ENCODE measurements around the gene FGGY.
"Not testable (repeated sequence)": the region's sequence is repeated elsewhere in the genome, so short reads cannot be mapped to it uniquely, and the experiment has no call there.

Gene FGGY

DNA sequence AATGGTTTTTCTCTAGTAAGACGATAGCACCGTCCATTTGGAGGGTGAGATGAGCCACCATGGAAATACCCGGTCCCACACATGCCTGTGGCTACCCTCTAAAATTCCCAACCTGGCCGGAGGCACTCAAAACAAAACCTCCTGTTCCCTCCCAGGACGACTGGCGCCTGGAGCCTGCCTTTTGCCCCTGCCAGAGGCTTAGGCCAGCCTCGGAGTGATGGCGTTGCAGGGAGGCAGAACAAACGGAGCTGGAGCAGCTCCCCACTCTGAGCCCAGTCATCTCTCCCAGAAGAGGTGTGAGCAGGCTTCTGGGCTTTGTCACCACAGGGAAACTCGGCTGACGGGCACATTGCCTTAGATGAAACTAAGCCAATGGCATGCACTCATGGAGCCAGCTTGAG is 304.1 kb downstream of the FGGY start:
- H3K4me3 ChIP-seq (ENCODE audit: low read length), result no peak overlapping the region
- DNase-seq (ENCODE audit: low read depth), result no peak
- TF ChIP-seq, protein P1, sequence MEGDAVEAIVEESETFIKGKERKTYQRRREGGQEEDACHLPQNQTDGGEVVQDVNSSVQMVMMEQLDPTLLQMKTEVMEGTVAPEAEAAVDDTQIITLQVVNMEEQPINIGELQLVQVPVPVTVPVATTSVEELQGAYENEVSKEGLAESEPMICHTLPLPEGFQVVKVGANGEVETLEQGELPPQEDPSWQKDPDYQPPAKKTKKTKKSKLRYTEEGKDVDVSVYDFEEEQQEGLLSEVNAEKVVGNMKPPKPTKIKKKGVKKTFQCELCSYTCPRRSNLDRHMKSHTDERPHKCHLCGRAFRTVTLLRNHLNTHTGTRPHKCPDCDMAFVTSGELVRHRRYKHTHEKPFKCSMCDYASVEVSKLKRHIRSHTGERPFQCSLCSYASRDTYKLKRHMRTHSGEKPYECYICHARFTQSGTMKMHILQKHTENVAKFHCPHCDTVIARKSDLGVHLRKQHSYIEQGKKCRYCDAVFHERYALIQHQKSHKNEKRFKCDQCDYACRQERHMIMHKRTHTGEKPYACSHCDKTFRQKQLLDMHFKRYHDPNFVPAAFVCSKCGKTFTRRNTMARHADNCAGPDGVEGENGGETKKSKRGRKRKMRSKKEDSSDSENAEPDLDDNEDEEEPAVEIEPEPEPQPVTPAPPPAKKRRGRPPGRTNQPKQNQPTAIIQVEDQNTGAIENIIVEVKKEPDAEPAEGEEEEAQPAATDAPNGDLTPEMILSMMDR (conservative IDR thresholded peaks at IDR 0.05; ENCODE audit: low read depth, low read length), result no peak

- TF ChIP-seq, protein P1 (conservative IDR thresholded peaks at IDR 0.05; ENCODE audit: low read depth, low read length), result no peak
- DNase-seq (ENCODE audit: low read depth), result no peak
- H3K4me3 ChIP-seq (ENCODE audit: low read length), result no peak overlapping the region
Measured at GRCh38 chr1:59601811-59602210, 304.9 kb downstream of the FGGY start.

GRCh38 chr1:59604191-59604590 is 307.3 kb downstream of the FGGY start:
- DNase-seq (ENCODE audit: low read depth), result peak; percentile 16
- no peak overlapping the region for H3K4me3 ChIP-seq (ENCODE audit: low read length)
- TF ChIP-seq, protein P1 (conservative IDR thresholded peaks at IDR 0.05; ENCODE audit: low read depth, low read length), result no peak

DNA sequence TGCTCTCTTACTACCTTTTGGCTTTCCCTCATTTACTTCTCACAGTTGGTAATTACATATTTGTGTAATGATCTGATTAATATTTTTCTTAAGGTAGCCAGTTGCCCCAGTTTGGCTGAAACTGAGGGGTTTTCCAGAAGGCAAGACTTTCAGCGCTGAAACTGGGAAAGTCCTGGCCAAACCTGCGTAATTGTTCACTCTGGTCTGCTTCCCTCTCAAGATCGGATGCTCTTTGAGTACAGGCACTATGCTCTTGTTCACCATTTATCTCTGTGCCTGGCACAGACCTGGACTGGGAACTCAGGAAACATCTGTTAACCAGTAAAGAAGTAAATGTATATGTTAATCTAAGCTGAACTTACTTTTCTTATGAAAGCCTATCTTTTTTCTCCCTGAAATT is 308.3 kb downstream of the FGGY start:
- TF ChIP-seq, protein P1 (conservative IDR thresholded peaks at IDR 0.05; ENCODE audit: low read depth, low read length), result no peak
- H3K4me3 ChIP-seq (ENCODE audit: low read length), result no peak overlapping the region
- DNase-seq (ENCODE audit: low read depth), result no peak

DNA sequence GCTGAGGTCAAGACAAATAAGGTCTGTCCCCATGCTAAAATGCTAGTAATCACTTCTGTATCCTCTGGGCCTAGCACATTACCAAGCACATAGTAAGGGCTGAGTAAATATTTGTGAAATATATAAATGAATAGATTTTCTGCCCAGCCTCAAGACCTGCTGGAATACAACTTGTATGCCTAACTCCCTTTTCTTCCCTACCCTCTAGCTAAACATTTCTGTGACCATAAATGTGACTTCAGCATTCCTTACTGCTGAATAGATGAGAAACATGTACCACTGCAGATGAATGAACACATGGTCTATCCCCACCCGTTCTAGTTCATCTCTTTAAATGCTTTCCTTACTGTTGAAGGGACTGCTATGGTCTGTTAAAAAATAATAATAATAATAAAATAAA is 308.9 kb downstream of the FGGY start:
- H3K4me3 ChIP-seq (ENCODE audit: low read length), result no peak overlapping the region
- TF ChIP-seq, protein P1 (conservative IDR thresholded peaks at IDR 0.05; ENCODE audit: low read depth, low read length), result no peak
- no peak for DNase-seq (ENCODE audit: low read depth)

GRCh38 chr1:59609245-59609644 is 312.4 kb downstream of the FGGY start:
- no peak for DNase-seq (ENCODE audit: low read depth)
- H3K4me3 ChIP-seq (ENCODE audit: low read length), result no peak overlapping the region
- TF ChIP-seq, protein P1 (conservative IDR thresholded peaks at IDR 0.05; ENCODE audit: low read depth, low read length), result no peak

GRCh38 chr1:59610499-59610898 is 313.6 kb downstream of the FGGY start:
- not testable (repeated sequence) for H3K4me3 ChIP-seq (ENCODE audit: low read length); DNase-seq (ENCODE audit: low read depth)

- no peak for DNase-seq (ENCODE audit: low read depth)
- TF ChIP-seq, protein P1 (conservative IDR thresholded peaks at IDR 0.05; ENCODE audit: low read depth, low read length), result no peak
- H3K4me3 ChIP-seq (ENCODE audit: low read length), result no peak overlapping the region
Measured at GRCh38 chr1:59617434-59617833, 320.5 kb downstream of the FGGY start.

Measured in retinal pigment epithelial cell (primary cell).